Posterior cingulate gyrus (tissue), 11 donors: ENCODE data around the gene WDR38.

Experiments
- DNase-seq, 10 donors: peaks; one replicate each; pipeline versions ENCODE4 v3.0.0 to v3.0.0-alpha.2; 2020 to 2021; ENCODE audit warnings: mixed read lengths in 3 of 10
- intact Hi-C: fragments of 100-400 bp; cut with DNase I; formaldehyde crosslinking; loops from one replicate; pipeline ENCODE4 v1.15.1; 2023

Gene WDR38

DNA sequence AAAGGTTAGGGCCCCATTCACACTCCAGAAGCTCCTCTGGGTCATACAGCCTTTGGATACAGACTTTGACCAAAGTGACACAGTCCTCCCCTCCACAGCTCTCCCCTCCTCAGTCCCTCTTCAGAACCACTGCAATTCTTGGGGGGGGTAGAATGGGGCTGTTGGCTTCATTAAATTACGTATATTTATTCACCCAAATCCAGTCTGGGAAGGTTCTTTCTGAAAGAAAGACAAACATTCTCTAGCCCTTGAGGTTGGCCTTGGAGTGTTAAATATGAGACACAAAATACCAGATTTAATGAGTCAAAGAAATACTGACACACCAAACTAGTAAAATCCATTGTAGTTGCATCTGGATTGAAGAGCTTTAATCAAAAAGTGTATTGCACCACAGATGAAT lies 24.8 kb downstream of the WDR38 start:
- DNase-seq: peak in 1 of 10 donors; percentile 0
- intact Hi-C loops: no loop called here

- peak in 2 of 10 donors; percentile 12 to 56 for DNase-seq
- intact Hi-C loops: no loop called here
Measured at GRCh38 chr9:124878518-124878917, 25.3 kb downstream of the WDR38 start.

GRCh38 chr9:124879226-124879625 lies 26.0 kb downstream of the WDR38 start:
- intact Hi-C loops: no loop called here
- DNase-seq: peak in 3 of 10 donors; percentile 67 to 78 (median 77)

DNA sequence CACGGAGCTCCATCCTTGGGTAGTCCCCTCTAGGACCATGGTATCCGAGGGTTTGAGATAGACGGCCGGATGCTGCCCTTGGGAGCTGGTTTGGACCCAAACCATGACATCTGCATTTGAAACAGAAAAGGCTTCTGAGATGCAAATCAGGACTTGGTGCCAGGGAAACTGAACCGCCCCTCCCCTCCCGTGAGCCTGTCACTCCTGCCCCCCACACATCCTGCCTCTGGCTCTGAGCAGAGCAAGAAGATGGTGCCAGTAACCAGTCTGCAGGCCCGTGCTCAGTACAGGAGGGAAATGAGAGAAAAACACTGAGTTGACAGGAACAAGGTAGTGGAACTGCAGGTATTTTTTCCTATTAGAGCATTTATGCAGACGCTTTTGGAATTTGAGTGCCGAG lies 27.2 kb downstream of the WDR38 start:
- intact Hi-C loops: no loop called here
- peak in 3 of 10 donors; percentile 53 to 92 (median 85) for DNase-seq

GRCh38 chr9:124881138-124881743 lies 28.0 kb downstream of the WDR38 start:
- intact Hi-C loops: no loop called here
- peak in 2 of 10 donors; percentile 59 to 81 for DNase-seq

GRCh38 chr9:124882231-124882630 lies 29.0 kb downstream of the WDR38 start:
- intact Hi-C loops: no loop called here
- peak in 2 of 10 donors; percentile 63 to 70 for DNase-seq

- intact Hi-C loops: no loop called here
- DNase-seq: no peak
Measured at GRCh38 chr9:124884376-124884775, 31.1 kb downstream of the WDR38 start.

GRCh38 chr9:124885551-124885950 lies 32.3 kb downstream of the WDR38 start:
- intact Hi-C loops: no loop called here
- peak in 2 of 10 donors; percentile 47 to 52 for DNase-seq

DNA sequence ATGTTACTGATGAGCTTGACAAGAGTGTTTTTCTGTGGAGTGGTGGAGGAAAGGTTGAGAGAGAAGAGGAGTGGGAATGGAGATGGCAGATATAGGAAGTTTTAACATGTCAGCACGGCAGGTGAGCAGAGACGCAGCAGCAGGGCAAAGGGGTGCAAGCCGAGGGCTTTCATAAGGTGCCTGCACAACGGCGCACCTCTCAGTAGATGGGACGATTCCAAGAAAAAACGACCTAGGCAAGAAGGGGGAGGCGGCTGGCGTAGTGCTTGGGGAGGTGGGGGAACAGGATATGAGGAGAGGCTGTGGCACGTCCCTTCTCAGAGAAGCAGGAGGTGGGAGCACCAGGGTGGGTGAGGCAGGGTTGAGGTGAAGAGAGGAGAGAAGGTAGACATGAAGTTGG lies 33.2 kb downstream of the WDR38 start:
- DNase-seq: peak in 1 of 10 donors; percentile 61
- intact Hi-C loops: no loop called here

DNA sequence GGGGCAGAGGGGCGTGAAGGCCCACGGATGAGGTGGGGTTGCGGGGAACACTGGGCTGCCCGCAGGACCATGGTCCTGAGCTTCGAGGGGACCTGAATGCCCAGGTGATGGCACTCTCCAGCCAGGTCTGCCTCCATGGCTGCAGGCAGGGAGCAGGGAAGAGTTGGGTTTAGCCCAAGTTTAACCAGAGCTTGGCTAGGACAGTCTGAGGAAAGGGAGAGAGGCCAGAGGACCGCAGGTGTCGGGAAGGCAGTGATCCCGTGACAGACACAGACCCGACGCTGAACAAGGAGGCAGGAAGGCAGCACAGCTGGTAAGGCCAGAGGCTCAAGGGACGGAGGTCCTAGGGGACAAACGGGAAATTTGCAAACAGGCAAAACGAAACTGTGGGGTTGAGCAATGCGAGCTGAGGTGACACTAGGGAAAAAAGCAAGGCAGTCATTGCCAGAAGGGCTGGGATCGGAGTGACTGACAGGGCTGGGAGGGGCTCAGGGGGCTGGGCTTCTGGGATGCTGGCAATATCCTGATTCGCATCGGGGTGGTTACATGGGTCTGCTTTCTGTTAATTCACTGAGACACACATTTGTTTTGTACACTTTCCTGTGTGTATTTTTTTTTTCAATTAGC lies 33.7 kb downstream of the WDR38 start:
- DNase-seq: peak in 2 of 10 donors; percentile 33 to 72
- intact Hi-C loops: no loop called here

GRCh38 chr9:124887832-124888231 lies 34.6 kb downstream of the WDR38 start:
- DNase-seq: peak in 2 of 10 donors; percentile 29 to 84
- intact Hi-C loops: no loop called here

GRCh38 chr9:124889006-124889405 lies 35.7 kb downstream of the WDR38 start:
- peak in 1 of 10 donors; percentile 73 for DNase-seq
- intact Hi-C loops: no loop called here

DNA sequence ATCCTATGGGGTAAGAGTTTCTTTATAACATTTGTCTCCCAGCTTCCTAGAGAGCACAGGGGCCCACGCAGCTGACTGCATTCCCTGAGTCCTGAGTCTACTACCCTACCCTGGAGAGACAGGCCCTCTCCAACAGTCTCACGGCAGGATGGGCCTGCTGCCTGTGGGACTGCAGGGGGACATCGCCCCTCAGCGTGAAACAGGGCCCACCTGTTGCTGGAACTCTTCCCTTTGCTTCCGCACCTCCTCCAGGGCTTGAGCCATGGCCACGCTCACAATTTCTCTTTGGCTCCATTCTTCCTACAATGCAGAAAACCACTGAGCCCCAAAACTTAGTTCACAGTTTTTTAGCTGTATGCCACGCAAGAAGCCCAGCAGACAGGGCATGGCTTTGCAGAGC lies 36.9 kb downstream of the WDR38 start:
- no peak for DNase-seq
- intact Hi-C loops: no loop called here

GRCh38 chr9:124894035-124894740 lies 40.9 kb downstream of the WDR38 start:
- intact Hi-C loops: no loop called here
- DNase-seq: peak in 1 of 10 donors; percentile 35

DNA sequence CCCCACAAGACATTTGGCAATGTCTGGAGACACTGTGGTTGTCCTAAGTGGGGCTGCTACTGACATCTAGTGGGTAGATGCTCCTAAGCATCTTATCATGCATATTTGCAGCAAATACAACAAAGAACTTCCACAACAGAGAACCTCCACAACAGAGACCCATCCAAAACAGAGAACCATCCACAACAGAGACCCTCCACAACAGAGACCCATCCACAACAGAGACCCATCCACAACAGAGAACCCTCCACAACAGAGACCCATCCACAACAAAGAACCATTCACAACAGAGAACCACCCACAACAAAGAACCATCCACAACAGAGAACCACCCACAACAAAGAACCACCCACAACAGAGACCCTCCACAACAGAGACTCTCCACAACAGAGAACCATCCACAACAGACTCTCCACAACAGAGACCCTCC lies 41.5 kb downstream of the WDR38 start:
- DNase-seq: peak in 3 of 10 donors; percentile 24 to 42 (median 34)
- intact Hi-C loops: no loop called here

GRCh38 chr9:124897570-124898460 lies 44.6 kb downstream of the WDR38 start:
- intact Hi-C loops: no loop called here
- no peak for DNase-seq

GRCh38 chr9:124899845-124900244 lies 46.6 kb downstream of the WDR38 start:
- intact Hi-C loops: no loop called here
- no peak for DNase-seq

GRCh38 chr9:124906966-124907365 lies 53.7 kb downstream of the WDR38 start:
- DNase-seq: no peak
- intact Hi-C loops: no loop called here
